DND-41 (cell line): Measurements from ENCODE around the gene CLEC2D.

Experiments used
- ATAC-seq: fragments of 200-7000 bp; cut with Tn5 transposase; 3 replicates; pipeline ENCODE4 v1.9.1; 2021; ENCODE audit warnings: low read depth; ENCODE audit not compliant: insufficient read depth
- DNase-seq: peaks from one replicate; pipeline ENCODE4 v3.0.0-alpha.2; 2020
- H2AFZ ChIP-seq: 2 replicates; pipeline ENCODE4 v1.6.0; 2012; ENCODE audit warnings: low read depth, low read length
- H3K27ac ChIP-seq: 2 replicates; pipeline ENCODE4 v1.5.1; 2012; ENCODE audit warnings: low read length, inconsistent platforms
- H3K27me3 ChIP-seq: fragments of 200-600 bp; sonication (generic); 2 replicates; pipeline ENCODE4 v1.6.0; 2012; ENCODE audit warnings: low read length, mild to moderate bottlenecking, inconsistent platforms; ENCODE audit not compliant: insufficient read depth, poor library complexity
- H3K36me3 ChIP-seq: 2 replicates; pipeline ENCODE4 v1.5.1; 2012; ENCODE audit warnings: low read length, inconsistent platforms; ENCODE audit not compliant: insufficient read depth
- H3K4me1 ChIP-seq: 2 replicates; pipeline ENCODE4 v1.5.1; 2012; ENCODE audit warnings: mild to moderate bottlenecking, low read length; ENCODE audit not compliant: insufficient read depth
- H3K4me2 ChIP-seq: 2 replicates; pipeline ENCODE4 v1.6.0; 2012; ENCODE audit warnings: mild to moderate bottlenecking, moderate library complexity, low read length, inconsistent platforms; ENCODE audit not compliant: insufficient read depth
- H3K4me3 ChIP-seq, 2 experiments: fragments of 200-600 bp in 1 of 2; shearing (Covaris generic) in 1 of 2; 2 replicates each; pipeline ENCODE4 v1.5.1; 2012 to 2016; ENCODE audit warnings: inconsistent platforms in 2 of 2, low read length in 2 of 2, mild to moderate bottlenecking in 2 of 2, low read depth in 1 of 2, moderate library complexity in 1 of 2
- H3K79me2 ChIP-seq: 2 replicates; pipeline ENCODE4 v1.6.0; 2012; ENCODE audit warnings: low read length, inconsistent platforms; ENCODE audit not compliant: insufficient read depth
- H3K9ac ChIP-seq: 2 replicates; pipeline ENCODE4 v1.6.0; 2012; ENCODE audit warnings: low read depth, mild to moderate bottlenecking, inconsistent platforms, low read length, moderate library complexity
- H3K9me3 ChIP-seq: 2 replicates; pipeline ENCODE4 v1.5.1; 2012; ENCODE audit warnings: low read length, moderate library complexity, mild to moderate bottlenecking, inconsistent platforms; ENCODE audit not compliant: insufficient read depth, severe bottlenecking
- H4K20me1 ChIP-seq: 2 replicates; pipeline ENCODE4 v1.6.0; 2012; ENCODE audit warnings: low read length; ENCODE audit not compliant: insufficient read depth
- CTCF ChIP-seq: IDR thresholded peaks from 2 replicates; pipeline ENCODE4 v1.5.1; 2012; ENCODE audit warnings: borderline replicate concordance, low read length, moderate library complexity, mild to moderate bottlenecking; ENCODE audit not compliant: poor library complexity, severe bottlenecking; ENCODE audit errors: extremely low read depth
- EZH2 ChIP-seq: IDR thresholded peaks from 3 replicates; pipeline ENCODE4 v1.6.1; 2012; ENCODE audit warnings: borderline replicate concordance, low read depth, mild to moderate bottlenecking, moderate library complexity, low read length, inconsistent platforms; ENCODE audit not compliant: severe bottlenecking

CLEC2D gene

GRCh38 chr12:9647825-9648700, 21.4 kb upstream of the CLEC2D start:
- peak; percentile 78 for ATAC-seq
- no peaks in the 10 kb centered on the region for H3K27me3 ChIP-seq
- H3K4me2 ChIP-seq: peak overlapping the region; percentile 80
- H3K79me2 ChIP-seq: peaks cover 41% of the 10 kb centered on the region
- H3K4me3 ChIP-seq: peak overlapping the region; percentile 43 to 79
- DNase-seq: peak; percentile 93
- H3K27ac ChIP-seq: peak overlapping the region; percentile 97
- H4K20me1 ChIP-seq: no peaks in the 10 kb centered on the region
- no peak for TF ChIP-seq EZH2
- no peak for TF ChIP-seq CTCF
- H2AFZ ChIP-seq: peak overlapping the region; percentile 69
- peaks cover 3% of the 10 kb centered on the region for H3K36me3 ChIP-seq
- H3K9ac ChIP-seq: peak overlapping the region; percentile 68
- peaks cover 65% of the 10 kb centered on the region for H3K4me1 ChIP-seq
- peaks cover 3% of the 10 kb centered on the region for H3K9me3 ChIP-seq

GRCh38 chr12:9648701-9649531, 20.6 kb upstream of the CLEC2D start:
- no peak for ATAC-seq
- H3K27ac ChIP-seq: peak overlapping the region; percentile 97
- peak overlapping the region; percentile 80 for H3K4me2 ChIP-seq
- peaks cover 60% of the 10 kb centered on the region for H3K4me1 ChIP-seq
- H3K9ac ChIP-seq: peak overlapping the region; percentile 68
- peaks cover 11% of the 10 kb centered on the region for H3K36me3 ChIP-seq
- peak overlapping the region; percentile 43 to 79 for H3K4me3 ChIP-seq
- no peak for TF ChIP-seq CTCF
- no peak for TF ChIP-seq EZH2
- H2AFZ ChIP-seq: peak overlapping the region; percentile 69
- H3K9me3 ChIP-seq: peaks cover 3% of the 10 kb centered on the region
- H3K79me2 ChIP-seq: peaks cover 48% of the 10 kb centered on the region
- no peaks in the 10 kb centered on the region for H3K27me3 ChIP-seq
- no peak for DNase-seq
- no peaks in the 10 kb centered on the region for H4K20me1 ChIP-seq

- H3K9me3 ChIP-seq: peaks cover 3% of the 10 kb centered on the region
- H3K4me1 ChIP-seq: peaks cover 60% of the 10 kb centered on the region
- peak; percentile 65 for DNase-seq
- peak overlapping the region; percentile 80 for H3K4me2 ChIP-seq
- no peak for ATAC-seq
- H3K27ac ChIP-seq: peak overlapping the region; percentile 97
- peak overlapping the region; percentile 43 to 79 for H3K4me3 ChIP-seq
- TF ChIP-seq EZH2: no peak
- TF ChIP-seq CTCF: no peak
- no peaks in the 10 kb centered on the region for H3K27me3 ChIP-seq
- H3K79me2 ChIP-seq: peaks cover 48% of the 10 kb centered on the region
- no peaks in the 10 kb centered on the region for H4K20me1 ChIP-seq
- H2AFZ ChIP-seq: no peak overlapping the region
- peaks cover 18% of the 10 kb centered on the region for H3K36me3 ChIP-seq
- peak overlapping the region; percentile 68 for H3K9ac ChIP-seq
Observed at GRCh38 chr12:9649532-9649940, 20.0 kb upstream of the CLEC2D start.
